ENCODE measurements around the gene EPN2.

GRCh38 chr17:19381741-19382444 is 144.7 kb downstream of the EPN2 start:
- TF ChIP-seq, protein P1, sequence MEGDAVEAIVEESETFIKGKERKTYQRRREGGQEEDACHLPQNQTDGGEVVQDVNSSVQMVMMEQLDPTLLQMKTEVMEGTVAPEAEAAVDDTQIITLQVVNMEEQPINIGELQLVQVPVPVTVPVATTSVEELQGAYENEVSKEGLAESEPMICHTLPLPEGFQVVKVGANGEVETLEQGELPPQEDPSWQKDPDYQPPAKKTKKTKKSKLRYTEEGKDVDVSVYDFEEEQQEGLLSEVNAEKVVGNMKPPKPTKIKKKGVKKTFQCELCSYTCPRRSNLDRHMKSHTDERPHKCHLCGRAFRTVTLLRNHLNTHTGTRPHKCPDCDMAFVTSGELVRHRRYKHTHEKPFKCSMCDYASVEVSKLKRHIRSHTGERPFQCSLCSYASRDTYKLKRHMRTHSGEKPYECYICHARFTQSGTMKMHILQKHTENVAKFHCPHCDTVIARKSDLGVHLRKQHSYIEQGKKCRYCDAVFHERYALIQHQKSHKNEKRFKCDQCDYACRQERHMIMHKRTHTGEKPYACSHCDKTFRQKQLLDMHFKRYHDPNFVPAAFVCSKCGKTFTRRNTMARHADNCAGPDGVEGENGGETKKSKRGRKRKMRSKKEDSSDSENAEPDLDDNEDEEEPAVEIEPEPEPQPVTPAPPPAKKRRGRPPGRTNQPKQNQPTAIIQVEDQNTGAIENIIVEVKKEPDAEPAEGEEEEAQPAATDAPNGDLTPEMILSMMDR (IDR thresholded peaks at IDR 0.05; ENCODE audit: low read depth, low read length, missing input control) = no peak
- TF ChIP-seq YY1 (IDR thresholded peaks at IDR 0.05) (no peak), FOXA1 (IDR thresholded peaks at IDR 0.05) (no peak)

All from liver (tissue), 2 donors.